ENCODE results near the gene GGACT.

GGACT gene

GRCh38 chr13:100547791-100548201 lies 40.8 kb downstream of the GGACT start:
- no peak for DNase-seq (ENCODE audit: low read depth)

- no peak for DNase-seq (ENCODE audit: low read depth)
Observed at GRCh38 chr13:100546713-100547405, 41.7 kb downstream of the GGACT start.

DNA sequence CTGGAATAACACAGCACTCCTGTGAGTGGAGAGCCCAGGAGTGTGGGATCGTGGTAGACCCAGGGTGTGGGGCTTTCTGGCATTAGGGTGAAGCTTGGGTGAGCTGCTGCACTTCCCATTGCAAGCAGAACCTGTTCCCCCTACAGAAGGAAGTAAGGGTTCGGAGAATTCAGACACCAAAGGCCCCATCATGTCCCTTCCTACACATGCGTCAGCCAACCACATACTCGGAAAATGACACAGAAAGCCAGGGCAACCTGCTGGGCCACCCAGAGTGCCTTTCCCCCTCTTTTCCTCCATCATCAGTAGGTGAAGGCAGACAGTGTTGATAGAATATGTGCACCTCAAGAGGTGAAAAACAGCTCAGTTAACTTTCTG lies 42.9 kb downstream of the GGACT start:
- DNase-seq (ENCODE audit: low read depth), result no peak

GRCh38 chr13:100544866-100545683 lies 43.5 kb downstream of the GGACT start:
- DNase-seq (ENCODE audit: low read depth), result no peak

- peak; percentile 17 for DNase-seq (ENCODE audit: low read depth)
Observed at GRCh38 chr13:100543872-100544602, 44.6 kb downstream of the GGACT start.

DNA sequence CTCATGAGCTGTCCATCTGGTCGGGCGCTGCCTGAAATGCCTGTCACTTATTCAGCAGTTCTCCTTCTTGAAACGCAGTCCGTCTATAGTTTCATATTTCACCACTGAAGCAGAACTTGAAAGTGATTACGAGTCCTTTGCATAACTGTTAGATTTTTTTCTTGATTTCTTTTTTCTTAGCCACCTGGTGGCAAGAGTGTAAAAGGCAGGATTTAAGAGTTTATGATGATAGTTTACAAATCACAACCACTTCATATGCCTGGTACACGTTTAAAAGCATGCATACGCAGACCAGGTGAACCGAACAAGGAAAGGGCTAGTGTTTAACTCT lies 45.8 kb downstream of the GGACT start:
- DNase-seq (ENCODE audit: low read depth), result peak; percentile 66

GRCh38 chr13:100541897-100542825 lies 46.4 kb downstream of the GGACT start:
- no peak for DNase-seq (ENCODE audit: low read depth)

DNA sequence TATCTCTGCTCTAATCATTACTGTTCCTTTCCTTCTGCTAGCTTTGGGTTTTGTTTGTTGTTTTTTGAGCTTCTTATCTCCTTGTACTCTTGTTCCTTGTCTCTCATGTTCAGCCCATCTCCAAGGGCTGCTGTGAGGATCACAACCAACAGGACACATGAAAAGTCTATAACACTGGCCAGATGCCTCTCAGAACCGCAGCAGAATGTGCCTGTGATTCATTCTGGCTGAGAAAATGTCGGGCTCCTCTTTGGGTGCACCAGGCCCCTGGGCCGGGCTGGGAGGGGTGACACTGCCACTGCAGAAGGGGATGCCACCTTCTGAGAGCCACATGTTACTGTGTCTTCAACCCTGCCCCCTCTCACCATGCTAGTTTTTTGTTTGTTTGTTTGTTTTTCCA lies 48.0 kb downstream of the GGACT start:
- peak; percentile 46 for DNase-seq (ENCODE audit: low read depth)

GRCh38 chr13:100537951-100538462 lies 50.6 kb downstream of the GGACT start:
- no peak for DNase-seq (ENCODE audit: low read depth)

GRCh38 chr13:100537486-100537885 lies 51.1 kb downstream of the GGACT start:
- DNase-seq (ENCODE audit: low read depth), result no peak

- no peak for DNase-seq (ENCODE audit: low read depth)
Observed at GRCh38 chr13:100536643-100537180, 51.9 kb downstream of the GGACT start.

GRCh38 chr13:100535426-100536135 lies 53.0 kb downstream of the GGACT start:
- DNase-seq (ENCODE audit: low read depth), result no peak

DNA sequence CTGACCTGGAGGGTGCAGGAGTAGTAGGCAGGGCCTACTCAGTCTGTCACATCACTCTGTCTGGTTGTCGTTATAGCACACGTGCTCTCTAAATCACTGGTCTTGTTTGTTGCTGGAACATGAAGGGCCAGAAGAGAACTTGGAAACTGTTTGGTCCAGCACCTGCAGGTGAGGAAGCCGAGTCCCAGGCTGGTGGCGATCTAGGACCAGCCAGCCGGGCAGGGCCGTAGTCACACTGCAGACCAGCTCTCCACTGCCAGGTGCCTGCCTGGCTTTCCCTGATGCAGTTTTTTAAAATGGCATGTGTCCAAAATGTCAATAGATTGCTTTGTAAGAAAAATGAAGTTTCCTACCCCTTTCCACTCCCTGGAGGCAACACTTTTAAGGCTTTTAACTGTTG lies 53.7 kb downstream of the GGACT start:
- no peak for DNase-seq (ENCODE audit: low read depth)

GRCh38 chr13:100534147-100534843 lies 54.3 kb downstream of the GGACT start:
- no peak for DNase-seq (ENCODE audit: low read depth)

DNA sequence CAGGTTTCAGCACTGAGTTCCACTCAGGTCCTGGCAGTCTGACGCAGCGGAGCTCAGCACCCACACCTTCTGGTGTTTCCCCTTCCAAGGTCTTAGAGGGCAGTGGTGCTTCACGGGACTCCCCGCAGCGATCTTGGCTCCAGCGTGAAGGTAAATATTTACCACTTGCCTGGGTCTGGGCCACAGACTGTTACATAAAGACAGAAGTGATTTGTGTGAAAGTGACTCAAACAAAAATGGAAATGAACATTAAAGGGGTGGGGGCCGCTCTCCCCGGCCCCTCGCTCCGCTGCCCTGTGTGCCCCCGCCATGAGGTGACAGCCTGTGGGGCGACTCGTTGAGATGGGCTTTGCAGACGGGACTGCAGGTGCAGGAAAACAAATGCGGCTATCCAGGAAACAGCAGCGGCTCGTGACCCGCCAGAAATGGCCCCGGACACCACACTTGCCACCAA lies 55.0 kb downstream of the GGACT start:
- no peak for DNase-seq (ENCODE audit: low read depth)

DNA sequence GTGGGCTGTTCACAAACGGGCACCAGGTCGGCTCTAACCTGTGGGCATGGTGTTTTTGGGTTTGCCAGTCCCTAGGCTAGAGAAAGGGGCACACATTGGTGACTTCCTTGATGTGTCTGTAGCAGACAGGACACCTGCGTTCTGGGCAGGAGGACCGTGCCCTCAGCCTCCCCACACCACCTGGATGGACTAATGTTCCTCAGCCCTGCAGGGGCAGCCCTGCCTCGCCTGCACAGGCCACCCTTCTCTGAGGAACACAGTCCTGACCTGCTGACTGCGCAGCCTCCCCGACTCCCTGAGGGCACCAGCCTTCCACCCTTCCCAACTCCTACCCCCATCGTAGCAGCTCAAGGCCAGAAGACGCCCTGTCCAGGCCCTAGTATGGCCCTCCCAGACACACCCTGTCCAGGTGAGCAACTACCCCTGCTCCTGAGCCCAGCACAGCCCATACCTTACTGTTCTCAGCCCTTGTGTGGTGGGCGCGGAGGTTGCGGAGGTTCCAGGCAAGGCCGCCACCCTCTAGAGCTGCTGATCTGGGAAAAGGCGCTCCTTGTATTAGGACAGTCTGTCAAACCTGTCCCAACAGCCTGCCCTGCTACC lies 55.7 kb downstream of the GGACT start:
- DNase-seq (ENCODE audit: low read depth), result no peak

GRCh38 chr13:100532090-100532766 lies 56.4 kb downstream of the GGACT start:
- DNase-seq (ENCODE audit: low read depth), result no peak

GRCh38 chr13:100530671-100531213 lies 57.8 kb downstream of the GGACT start:
- DNase-seq (ENCODE audit: low read depth), result peak; percentile 34
